Fibroblast of skin of right quadriceps (primary cell): ENCODE results near the gene SBF1.
A peak's percentile ranks its signal among the peaks of the same experiment; 100 is the strongest.

Experiments
- DNase-seq: peaks from one replicate; pipeline ENCODE4 v3.0.0-alpha.2; 2013

Gene SBF1

DNA sequence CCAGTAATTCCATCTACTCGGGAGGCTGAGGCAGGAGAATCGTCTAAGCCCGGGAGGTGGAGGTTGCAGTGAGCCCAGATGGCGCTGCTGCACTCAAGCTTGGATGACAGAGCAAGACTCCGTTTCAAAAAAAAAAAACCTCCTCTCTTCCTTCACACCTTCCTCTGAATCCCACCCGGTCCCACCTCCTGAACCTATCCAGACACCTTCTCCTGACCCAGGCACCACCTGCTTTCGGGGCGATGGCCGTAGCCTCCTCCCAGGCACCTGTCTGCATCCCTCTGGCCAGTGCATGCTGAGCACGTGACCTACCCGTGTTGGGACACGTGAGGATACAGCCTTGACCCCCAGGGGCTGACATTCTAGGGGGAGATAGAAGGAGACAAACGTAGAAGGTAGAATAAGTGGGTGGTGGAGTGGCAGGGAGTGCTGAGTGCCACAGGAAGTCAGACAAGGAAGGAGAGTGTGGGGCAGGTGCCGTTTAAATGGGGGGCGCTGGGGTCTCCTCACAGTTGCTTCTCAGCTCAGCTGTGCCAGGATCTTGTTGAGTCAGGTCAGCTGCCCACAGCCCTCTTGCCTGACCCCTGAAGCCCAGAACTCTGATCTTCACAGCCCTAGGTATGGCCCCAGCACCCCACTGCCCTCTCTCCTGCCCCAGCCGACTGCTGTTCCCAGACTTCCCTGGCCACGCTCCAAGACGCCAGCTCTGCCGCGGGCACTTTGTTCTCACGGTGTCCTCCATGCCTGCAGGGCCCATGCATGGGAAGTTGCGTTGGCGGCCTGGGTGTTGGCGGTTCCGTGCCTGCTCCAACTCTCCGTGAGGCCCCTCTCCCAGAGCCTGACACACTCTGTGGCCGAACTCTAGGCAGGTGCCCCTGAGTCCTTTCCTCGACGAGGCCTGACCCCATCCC lies 10.6 kb upstream of the SBF1 start:
- DNase-seq = no peak

DNA sequence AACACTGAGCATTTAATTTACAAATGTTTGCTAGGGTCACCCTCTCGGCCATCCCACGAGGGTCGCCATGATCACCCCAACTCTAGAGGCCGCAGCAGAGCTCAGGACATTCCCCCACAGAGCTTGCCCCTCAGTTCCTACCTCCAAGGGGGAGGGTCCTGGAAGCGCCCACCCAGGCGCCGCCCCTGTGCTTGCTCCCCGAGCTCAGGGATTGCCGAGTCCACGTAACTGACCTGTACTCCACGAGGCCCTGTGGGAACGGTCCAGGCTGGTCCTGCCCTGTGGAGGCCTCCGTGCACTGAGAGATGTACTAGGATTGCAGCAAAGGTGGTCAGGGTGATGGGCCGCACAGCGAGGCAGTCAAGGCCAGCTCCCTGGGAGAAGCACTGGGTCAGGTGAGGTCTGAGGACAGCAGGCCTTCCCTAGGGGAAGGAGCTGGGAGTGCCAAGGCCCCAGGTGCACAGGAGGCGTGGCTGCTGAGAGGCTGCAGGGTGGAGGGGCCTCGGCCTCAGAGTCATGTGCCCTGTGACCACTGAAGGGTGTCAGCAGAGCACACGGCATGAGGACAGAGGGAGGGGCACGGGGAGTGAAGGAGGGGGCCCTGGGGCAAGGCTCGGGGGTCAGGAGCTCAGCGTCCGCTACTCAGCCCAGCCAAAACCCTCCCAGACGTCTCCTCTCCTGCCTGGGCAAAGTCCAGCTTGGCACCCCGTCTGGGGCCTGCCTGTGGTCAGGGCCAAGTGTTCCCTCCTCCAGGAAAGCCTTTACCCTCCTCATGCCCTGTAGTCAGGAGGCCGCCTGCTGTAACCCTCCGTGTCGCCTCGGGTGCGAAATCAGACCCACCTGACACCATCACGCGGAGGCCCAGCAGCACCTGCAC lies 9.4 kb upstream of the SBF1 start:
- DNase-seq = no peak

DNA sequence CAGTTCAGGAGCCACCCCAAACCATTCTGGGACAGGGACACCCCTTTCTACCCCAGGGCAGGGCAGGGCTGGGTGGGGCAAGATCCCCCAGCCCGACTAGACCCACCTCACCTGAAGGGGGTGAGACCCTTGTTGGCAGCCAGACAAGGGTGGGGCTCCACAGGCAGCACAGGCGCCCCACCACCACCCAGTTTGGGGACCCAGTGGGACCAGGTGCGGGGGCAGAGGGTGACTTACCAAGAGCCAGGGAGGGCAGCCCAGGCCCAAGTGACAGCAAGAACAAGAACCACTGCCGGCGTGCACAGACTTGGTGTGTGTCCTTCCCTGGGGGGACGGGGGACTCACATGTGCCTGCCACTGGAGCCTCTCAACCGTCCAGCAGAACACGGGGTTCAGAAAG lies 8.7 kb upstream of the SBF1 start:
- no peak for DNase-seq

DNA sequence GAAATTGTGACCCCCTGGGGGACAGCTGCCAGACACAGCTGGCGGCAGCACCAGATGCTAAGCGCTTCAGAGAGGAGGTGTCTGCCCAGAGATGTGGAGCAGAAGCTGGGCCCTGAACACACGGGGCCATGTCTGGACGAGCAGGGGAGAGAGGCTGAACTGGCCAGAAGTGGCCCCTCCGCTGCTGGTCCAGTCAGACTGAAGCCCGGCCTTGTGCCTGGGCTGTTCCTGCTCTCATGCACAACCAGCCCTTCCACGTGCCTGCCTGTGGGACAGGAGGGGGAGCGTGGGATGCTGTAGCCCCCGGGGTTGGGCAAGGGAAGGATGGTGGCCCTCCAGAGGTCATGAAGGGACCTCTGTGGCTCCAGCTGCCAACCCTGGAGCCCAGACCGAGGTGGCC lies 8.3 kb upstream of the SBF1 start:
- no peak for DNase-seq

DNA sequence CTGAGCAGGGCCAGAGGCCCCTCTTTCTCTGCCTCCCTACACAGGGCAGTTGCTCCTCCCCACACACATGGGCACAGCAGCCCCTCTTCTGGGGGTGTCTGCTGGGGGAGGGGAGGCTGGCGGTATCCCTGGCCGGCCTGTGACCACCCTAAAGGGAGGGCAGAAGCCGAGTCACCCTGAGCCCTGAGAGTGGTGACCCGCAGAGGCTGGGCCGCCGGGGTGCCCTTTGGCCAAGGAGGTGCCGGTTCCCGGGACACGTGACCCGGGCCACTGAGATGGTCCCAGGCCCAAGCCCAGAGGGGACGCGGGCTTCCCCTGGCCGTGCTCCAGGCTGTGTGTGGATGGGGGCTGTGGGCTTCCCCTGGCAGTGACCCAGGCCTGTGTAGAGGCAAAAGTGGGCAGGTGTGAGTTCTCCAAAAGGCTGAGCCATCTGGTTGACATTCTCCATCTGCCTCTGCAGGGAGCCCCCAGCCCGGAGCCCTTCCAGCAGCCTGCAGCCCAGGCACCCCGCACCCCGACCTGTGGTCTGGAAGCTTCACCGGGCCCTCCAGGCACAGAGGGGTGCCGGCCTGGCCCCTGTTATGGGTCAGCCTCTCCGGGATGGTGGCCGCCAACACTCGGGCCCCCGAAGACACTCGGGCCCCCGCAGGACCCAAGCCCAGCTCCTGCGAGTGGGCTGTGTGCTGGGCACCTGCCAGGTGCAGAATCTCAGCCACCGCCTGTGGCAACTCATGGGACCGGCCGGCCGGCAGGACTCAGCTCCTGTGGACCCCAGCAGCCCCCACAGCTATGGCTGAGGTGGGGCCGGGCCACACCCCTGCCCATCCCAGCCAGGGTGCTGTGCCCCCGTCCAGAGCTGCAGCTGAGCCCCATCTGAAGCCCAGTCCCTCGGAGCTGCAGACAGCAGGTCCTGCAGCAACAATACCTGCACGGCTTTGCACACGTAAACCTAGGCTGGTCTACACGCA lies 7.6 kb upstream of the SBF1 start:
- no peak for DNase-seq

DNA sequence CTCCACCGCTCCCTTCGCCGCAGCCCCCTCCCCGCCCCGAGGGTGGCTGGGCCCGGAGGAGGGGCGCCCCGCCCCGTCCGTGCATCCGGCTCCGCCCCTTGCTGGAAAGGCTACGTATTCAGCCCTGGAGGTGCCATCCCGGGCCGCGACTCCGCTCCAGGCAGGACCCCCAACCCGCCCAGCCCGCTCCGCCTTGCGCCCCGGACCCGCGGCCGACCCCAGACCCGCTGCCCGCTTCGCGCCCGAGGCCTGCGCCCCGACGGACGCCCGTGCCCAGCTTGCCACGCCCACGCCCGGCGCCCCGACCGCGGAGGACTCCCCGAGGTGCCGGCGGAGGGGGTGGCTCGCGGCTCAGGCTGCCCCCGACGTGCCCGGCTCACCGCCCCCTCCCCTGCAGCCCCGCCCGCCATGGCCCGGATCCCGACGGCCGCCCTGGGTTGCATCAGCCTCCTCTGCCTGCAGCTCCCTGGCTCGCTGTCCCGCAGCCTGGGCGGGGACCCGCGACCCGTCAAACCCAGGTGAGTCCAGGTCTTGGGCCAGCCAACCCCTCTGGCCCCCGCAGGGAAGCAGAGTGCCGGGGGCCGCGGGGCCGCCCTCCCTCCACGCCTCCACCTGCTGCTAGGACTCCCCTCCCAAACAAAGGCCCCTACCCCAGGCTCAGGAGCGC lies 6.7 kb upstream of the SBF1 start, which contains the start of gene ADM2:
TSS of gene ADM2 (plus strand) at position 104 of the 667 bp plus-strand sequence. CDS start at position 409, 305 bp downstream.
- peak; percentile 39 for DNase-seq

DNA sequence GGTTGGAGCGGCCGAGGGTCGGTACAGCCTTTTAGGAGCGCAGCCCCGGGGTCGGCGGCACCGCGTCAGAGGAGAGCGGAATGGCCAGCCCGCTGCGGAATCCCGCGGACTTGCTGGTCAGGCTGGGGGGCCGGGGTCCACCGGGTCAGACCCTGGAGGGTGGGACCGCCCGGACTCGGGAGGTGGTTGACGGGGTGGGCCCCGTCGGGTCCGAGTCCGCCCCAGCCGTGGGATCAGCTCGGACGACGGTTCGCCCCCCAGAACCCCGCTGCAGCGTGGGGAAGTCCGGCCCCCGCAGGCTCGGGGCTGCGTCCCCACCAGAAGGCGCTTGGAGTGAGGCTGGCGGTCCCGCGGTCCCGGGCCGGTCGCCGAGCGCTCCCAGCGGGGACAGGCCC lies 6.2 kb upstream of the SBF1 start:
- no peak for DNase-seq

DNA sequence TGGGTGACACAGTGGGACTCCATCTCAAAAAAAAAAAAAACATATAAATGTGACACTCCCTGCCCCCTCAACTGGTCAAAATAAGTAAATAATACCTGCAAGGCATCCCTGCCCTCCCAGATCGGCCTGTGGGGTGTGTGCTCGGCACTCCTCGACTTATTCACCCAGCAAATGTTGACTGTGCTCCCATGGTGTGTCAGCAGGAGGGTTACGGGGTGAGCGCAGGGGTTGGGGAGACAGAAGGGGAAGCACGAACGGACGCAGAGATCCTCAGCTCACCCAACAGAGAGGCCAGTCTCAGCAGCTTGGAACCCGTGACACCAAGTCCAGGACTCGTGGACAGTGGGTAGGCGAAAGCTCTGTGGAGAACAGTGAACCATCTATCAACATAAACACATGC lies 4.9 kb upstream of the SBF1 start:
- no peak for DNase-seq

DNA sequence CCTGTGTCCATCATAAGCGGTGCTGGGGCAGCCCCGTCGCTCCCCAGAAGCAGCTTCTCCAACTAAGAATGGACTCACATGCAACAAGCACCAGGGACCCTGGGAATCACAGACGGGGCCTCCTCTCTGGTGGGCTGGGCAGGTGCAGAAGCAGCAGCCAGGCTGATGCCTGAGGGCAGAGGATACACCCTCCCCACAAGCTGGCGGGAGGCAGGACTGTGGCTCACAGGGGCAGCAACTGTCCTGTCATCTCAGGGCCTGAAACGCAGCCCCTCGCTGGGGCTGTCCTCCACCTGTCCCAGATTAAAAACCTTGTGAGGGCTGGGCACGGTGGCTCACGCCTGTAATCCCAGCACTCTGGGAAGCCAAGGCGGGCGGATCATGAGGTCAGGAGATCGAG lies 3.1 kb upstream of the SBF1 start:
- no peak for DNase-seq

DNA sequence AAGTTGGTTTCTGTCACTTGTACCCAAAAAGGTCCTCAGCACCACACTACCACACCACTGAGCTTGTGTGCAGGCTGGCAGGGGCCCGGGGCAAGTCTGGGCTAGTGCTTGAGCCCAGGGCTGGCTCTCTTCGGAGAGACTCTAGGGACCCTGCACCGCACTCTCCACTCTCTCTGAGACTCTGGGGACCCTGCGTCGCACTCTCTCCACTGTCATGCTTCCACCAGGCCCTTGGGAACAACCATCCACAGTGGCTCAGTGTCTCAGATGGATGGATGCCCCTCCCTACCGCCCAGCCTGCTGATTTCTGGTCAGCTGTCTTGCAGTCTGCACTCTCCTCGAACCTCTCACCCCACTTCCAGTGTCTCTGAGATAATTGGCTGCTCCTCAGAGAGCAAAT lies 2.0 kb upstream of the SBF1 start:
- no peak for DNase-seq

DNA sequence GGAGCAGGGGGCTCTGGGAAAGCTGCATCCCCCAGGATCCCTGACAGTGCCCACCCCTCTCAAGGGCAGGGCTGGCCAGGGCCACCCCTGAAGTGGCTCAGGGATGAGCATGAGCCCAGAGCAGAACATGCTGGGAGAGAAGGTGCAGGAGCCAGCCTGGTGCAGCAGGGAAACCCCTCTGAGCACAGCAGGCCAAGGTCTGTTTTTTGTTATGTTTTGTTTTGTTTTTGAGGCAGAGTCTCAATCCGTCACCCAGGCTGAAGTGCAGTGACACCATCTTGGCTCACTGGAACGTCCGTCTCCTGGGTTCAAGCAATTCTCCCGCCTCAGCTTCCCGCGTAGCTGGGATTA lies 792 bp upstream of the SBF1 start:
- DNase-seq = no peak

DNA sequence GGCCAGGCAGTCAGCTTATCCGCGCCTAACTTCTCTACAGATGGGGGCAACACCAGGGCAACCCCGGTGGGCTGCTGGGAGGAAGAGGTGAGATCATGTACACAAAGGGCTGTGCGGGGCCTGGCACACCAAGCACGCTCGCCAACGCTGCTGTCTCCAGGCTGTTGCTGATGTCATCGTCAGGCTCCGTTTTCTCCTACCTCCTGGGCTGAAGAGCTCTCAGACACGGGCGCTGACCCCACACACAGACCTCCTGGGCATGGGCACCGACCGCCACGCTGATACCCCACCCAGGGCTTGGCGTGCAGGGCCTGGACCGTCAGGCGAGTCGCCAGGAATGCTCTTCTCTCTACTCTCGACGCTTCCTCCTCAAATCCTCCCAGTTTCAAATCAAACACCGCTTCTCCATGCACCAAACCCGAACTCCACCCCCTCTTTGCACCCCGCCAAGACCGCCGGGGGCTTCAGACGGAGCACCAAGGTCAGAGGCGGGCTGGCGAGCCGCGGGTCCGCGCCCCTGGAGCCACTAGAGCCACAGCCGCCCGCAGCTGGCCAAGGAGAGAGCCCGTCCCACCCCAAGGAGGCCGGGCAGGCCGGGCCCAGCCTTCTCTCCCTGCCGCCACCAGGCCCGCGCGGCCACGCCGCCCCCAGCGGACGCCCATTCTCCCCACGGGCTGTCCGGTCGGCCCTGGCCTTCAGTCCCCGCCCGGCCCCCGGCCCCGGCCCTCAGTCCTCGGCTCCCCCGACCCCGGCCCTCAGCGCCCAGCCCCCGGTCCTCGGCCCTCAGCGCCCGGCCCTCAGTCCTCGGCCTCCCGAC lies 772 bp downstream of the SBF1 start:
- DNase-seq = peak; percentile 20

DNA sequence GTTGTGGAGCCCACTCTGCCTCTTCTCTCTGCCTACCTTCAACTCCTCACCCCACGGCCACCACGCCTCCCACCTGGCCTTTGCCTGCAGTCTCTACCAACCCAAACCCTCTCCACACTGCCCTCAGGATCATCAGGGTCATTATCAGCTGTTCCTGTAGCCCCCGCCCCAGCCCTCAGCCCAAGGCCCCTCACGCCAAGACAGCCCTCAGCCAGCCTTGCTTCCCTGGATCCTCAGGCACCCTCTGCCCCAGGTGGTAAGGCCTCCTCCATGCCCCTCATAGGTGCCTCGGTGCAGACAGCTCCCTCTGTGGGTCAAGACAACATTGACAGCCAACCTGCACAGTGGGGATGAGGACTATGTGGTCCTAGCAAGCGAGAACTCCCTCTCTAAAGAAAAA lies 1.7 kb downstream of the SBF1 start:
- DNase-seq = no peak

DNA sequence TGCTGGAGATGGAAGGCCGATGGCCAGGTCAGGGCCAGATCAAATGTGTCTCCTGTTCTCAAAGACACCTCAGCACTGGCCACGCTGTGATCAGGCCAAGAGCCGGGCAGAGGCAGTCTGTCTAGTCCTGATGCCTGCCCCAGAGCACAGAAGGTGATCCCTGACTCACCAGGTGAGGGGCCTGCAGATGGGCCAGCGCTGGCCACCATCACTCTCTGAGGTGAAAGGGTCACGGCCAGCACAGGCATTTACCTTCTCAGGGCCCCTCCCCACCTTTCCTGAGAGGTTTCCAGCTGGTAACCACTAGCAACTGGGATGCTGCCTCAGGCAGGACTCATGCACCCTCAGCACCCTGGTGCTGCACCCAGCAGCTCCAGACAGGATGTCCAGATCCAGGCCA lies 2.9 kb downstream of the SBF1 start:
- DNase-seq = no peak

DNA sequence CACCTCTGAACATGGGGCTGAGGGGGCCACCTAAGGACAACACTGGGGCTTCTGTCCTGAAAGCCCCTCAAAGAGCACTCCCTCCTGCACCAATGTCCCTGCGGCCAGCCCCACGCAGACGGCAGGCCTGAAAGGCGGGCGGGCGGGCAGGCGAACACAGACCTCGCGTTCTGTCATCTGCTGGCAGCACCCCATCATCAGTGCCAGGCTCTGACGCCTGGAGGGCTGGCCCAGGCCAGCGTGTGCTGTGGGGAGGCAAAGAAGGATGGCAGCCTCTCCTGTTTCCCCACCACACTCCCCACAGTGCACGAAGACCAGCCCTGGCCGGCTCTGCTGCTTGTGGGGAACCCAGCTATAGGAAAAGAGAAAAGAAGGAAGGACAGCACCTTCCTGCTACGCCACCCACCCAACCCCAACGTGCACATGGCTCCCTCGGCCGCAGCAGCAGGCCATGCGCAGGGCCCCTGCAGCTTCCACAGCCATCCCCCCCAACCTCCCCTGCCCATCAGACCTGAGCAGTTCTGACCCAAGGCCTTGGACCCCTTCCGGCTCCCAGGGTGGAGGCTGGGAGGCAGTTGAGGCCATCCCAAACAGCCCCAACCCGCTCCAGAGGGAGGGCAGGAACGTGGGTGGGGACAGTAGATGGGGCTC lies 3.5 kb downstream of the SBF1 start:
- no peak for DNase-seq

DNA sequence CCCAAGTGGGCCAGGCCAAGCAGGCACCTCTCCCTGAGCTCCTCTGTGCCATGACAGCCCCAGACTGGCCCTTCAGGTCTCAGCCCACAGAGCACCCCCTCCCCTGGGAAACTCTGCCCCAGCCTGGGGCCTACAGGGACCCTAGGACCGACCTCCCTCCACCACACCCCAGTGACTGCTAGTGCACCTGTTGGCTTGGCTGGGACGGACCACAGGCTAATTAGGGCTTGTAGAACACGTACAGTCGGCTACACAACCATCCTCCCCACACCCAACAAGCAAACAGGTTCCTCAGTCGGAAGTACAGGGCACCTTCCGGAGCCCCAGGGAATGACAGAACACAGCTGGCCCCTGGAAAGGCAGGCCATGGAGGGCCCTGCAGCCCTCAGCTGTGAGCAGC lies 4.3 kb downstream of the SBF1 start:
- no peak for DNase-seq

DNA sequence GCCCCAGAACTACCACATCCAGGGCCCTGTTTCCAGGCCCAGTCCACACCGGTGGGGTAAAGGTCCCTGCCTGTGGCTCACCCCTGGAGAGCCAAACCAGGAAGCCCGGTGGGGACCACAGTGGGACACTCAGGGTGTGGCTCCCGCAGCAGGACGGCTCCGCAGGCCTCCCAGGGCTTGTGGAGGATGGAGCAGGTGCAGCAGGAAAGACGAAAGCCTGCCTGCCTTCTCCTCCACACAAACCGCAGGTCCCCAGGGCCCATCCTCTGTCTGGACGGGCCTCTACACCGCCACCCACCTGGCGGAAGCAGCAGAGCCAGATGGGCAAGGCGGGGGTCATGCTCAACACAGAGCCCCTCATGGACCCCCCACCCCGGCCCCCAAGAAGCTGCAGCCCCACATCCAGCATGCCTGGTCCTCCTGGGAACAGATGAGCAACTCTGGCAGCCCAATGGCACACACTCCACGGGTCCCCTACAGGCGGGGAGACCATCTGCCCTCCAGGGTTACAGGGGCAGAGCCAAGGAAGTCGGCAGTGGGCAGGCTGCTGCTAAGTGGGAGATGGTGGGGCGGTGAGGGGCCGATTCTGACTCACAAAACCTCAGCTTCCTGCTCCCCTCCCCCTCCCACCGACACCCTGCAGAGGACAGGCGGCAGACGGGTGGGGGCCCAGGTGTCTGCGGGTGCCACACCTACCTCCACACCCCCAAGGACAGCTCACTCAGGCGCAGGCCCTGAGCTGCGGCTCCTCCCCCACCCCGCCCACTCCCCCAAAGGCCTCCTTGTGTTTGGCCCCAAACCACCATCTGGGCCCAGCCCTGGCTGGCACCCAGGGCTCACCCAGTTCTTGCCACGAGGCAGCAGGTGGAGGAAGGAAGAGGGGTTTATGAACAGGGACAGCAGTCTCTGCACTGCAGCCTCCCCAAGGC lies 5.2 kb downstream of the SBF1 start:
- peak; percentile 45 for DNase-seq

DNA sequence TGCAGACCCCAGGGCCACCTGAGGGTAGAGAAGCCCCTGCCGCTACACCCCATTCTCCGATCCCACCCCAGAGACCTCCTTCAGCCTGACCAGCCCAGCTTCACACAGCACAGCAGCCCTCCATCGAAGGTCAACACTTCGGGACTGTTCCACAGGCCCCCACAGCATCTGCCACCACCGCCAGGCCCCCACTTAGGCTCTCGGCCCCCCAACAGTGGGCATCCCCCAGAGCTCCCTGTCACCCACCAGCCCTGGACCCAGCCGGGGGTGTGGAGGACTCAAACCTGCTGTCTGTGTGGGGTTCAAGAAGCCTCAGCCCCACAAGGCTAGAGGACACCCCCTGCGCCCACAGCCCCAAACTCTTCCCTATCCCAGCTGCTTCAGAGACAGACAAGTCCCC lies 6.2 kb downstream of the SBF1 start:
- no peak for DNase-seq

DNA sequence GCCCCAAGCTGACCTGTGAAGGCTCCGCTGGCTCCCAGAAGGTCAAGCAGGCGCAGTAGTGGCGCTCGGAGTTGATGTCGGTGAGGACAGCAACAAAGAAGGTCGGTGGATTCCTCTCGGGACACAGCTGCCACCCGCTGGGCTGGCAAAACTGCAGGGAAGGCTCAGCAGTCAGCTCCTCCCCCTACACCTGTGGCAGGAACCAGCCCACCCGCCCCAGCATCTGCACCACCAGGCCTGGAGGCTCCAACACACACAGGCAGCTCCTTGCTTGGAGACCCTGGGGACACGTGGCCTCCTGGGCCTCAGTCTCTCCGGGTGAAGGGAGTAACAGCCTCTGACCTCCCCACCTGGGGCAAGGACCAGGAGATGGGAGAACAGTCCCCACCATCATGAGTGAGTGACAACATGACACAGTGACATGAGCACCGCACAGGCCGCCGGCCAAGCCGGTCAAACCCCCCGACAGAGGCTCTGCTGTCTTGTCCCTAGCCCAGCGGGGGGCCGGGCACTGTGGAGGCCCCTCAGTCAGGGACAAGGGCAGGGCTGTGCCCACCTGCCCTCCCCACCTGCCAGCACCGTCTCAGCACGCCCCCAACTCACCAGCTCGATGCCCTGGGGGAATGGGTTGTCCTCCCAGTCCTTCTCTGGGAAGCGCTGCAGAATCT lies 6.9 kb downstream of the SBF1 start:
- no peak for DNase-seq
